HepG2 (cell line): ENCODE data around the gene NYAP2. TPM values are rescaled to one million over a fixed set of nuclear protein-coding genes. Genes with fewer than 3 reads are reported as not detected.

Source experiments
- ATAC-seq: fragments of 200-7000 bp; cut with Tn5 transposase; 3 replicates; pipeline ENCODE4 v1.9.1; 2020; ENCODE audit warnings: mild to moderate bottlenecking, moderate library complexity
- BruUV-seq: library from RNA; stranded (reverse); fragments of 400-500 nt; replicated peaks from 2 replicates; lab custom pipeline; 2021; lab: Mats Ljungman, UMichigan
- CTCF ChIA-PET: fragments of 300-600 bp; formaldehyde crosslinking; extraction: SDS; loops from one replicate; lab custom pipeline; 2021; ENCODE audit warnings: low total read pairs, inconsistent platforms, low intra/inter-chr PET ratio; lab: Yijun Ruan, JAX
- POLR2A ChIA-PET: fragments of 350-600 bp; sonication (Branson Sonifier 250); formaldehyde crosslinking; loops from one replicate; lab custom pipeline; 2020; ENCODE audit warnings: antibody characterized with exemption, inconsistent platforms; lab: Yijun Ruan, JAX
- DNase-seq: peaks from one replicate; pipeline ENCODE4 v3.0.0-alpha.2; 2015; ENCODE audit warnings: low spot score
- FAIRE-seq: peaks from 3 replicates; lab custom pipeline; 2011; peaks lifted over from hg19 to GRCh38; lab: Jason Lieb, UNC
- H2AFZ ChIP-seq: one replicate; pipeline ENCODE4 v1.6.1; 2011; ENCODE audit warnings: low read length, inconsistent platforms
- H3K27ac ChIP-seq: fragments of 300-600 bp; 3 replicates; pipeline ENCODE4 v1.8.0; 2011; ENCODE audit warnings: mixed run types, mild to moderate bottlenecking, mixed read lengths, low read length, inconsistent platforms; ENCODE audit not compliant: insufficient read depth; ENCODE audit errors: extremely low read length
- H3K27me3 ChIP-seq, 2 experiments: fragments of 200-600 bp in 1 of 2; 2 replicates in 1 of 2; 3 replicates in 1 of 2; pipeline versions ENCODE4 v1.6.0 to v1.8.0; 2011; ENCODE audit warnings: low read length in 2 of 2, mild to moderate bottlenecking in 2 of 2, moderate library complexity in 2 of 2, inconsistent platforms in 1 of 2; ENCODE audit not compliant: insufficient read depth in 2 of 2, control insufficient read depth in 1 of 2
- H3K36me3 ChIP-seq, 2 experiments: fragments of 200-600 bp in 1 of 2; replicated peaks in 1 of 2; 2 replicates in 1 of 2; 3 replicates in 1 of 2; pipeline versions ENCODE4 v1.5.1 to v1.8.0; 2011; ENCODE audit warnings: low read length in 2 of 2, inconsistent platforms in 1 of 2; ENCODE audit not compliant: insufficient read depth in 2 of 2, control insufficient read depth in 1 of 2
- H3K4me1 ChIP-seq: 2 replicates; pipeline ENCODE4 v1.5.1; 2012; ENCODE audit warnings: low read length, inconsistent platforms; ENCODE audit not compliant: insufficient read depth
- H3K4me2 ChIP-seq: 2 replicates; pipeline ENCODE4 v1.6.0; 2011; ENCODE audit warnings: low read depth, low read length, inconsistent platforms
- H3K4me3 ChIP-seq, 3 experiments: fragments of 200-600 bp in 1 of 3; sonication (generic), shearing (Covaris generic) in 1 of 3; replicated peaks in 1 of 3; 2 replicates each; pipeline ENCODE4 v1.5.1; 2011 to 2016; ENCODE audit warnings: low read length in 3 of 3, inconsistent platforms in 2 of 3, low read depth in 2 of 3, mild to moderate bottlenecking in 2 of 3, control low read depth in 1 of 3, mixed read lengths in 1 of 3; ENCODE audit not compliant: insufficient read depth in 1 of 3
- H3K79me2 ChIP-seq: one replicate; pipeline ENCODE4 v1.6.1; 2011; ENCODE audit warnings: low read length, inconsistent platforms; ENCODE audit not compliant: insufficient read depth
- H3K9ac ChIP-seq: 2 replicates; pipeline ENCODE4 v1.6.0; 2011; ENCODE audit warnings: mild to moderate bottlenecking, low read depth, low read length, inconsistent platforms; ENCODE audit not compliant: insufficient read depth
- H3K9me3 ChIP-seq: 2 replicates; pipeline ENCODE4 v1.5.1; 2012; ENCODE audit warnings: mild to moderate bottlenecking, low read length
- H4K20me1 ChIP-seq: 2 replicates; pipeline ENCODE4 v1.6.0; 2011; ENCODE audit warnings: inconsistent platforms, mild to moderate bottlenecking, low read length, moderate library complexity; ENCODE audit not compliant: insufficient read depth
- ATF7-NPFF ChIP-seq: sonication (generic); formaldehyde crosslinking; IDR thresholded peaks from 2 replicates; pipeline ENCODE4 v1.8.1; 2023; ENCODE audit warnings: mild to moderate bottlenecking, low read depth, missing genetic modification reagents, moderate library complexity
- CHD4 ChIP-seq: fragments of 200-600 bp; sonication (generic); IDR thresholded peaks from 2 replicates; pipeline ENCODE4 v1.7.0; 2017; ENCODE audit warnings: mild to moderate bottlenecking, low read length, borderline replicate concordance
- E2F5 ChIP-seq: sonication (generic); formaldehyde crosslinking; conservative IDR thresholded peaks from 2 replicates; pipeline ENCODE4 v1.4.0; 2020; ENCODE audit warnings: missing genetic modification reagents
- GFI1 ChIP-seq: sonication (generic); formaldehyde crosslinking; IDR thresholded peaks from 2 replicates; pipeline ENCODE4 v1.5.0; 2020; ENCODE audit warnings: missing genetic modification reagents, mild to moderate bottlenecking, borderline replicate concordance
- HMG20A ChIP-seq: IDR thresholded peaks from 2 replicates; pipeline ENCODE4 v1.6.1; 2016; ENCODE audit warnings: borderline replicate concordance
- HMGA1 ChIP-seq: sonication (generic); formaldehyde crosslinking; conservative IDR thresholded peaks from 2 replicates; pipeline ENCODE4 v1.4.0; 2020; ENCODE audit warnings: missing genetic modification reagents
- HNF4A ChIP-seq: sonication (generic); formaldehyde crosslinking; IDR thresholded peaks from 2 replicates; pipeline ENCODE4 v1.4.0; 2020; ENCODE audit warnings: missing genetic modification reagents
- HNF4G ChIP-seq, 2 experiments: sonication (generic) in 1 of 2; formaldehyde crosslinking in 1 of 2; IDR thresholded peaks; 2 replicates each; pipeline versions ENCODE4 v1.4.0 to v1.6.1; 2011 to 2020; ENCODE audit warnings: borderline replicate concordance in 2 of 2, low read depth in 2 of 2, mild to moderate bottlenecking in 2 of 2, low read length in 1 of 2, missing genetic modification reagents in 1 of 2, moderate library complexity in 1 of 2
- HOXA7 ChIP-seq: sonication (generic); formaldehyde crosslinking; IDR thresholded peaks from 2 replicates; pipeline ENCODE4 v1.8.1; 2022; ENCODE audit warnings: mild to moderate bottlenecking, missing genetic modification reagents, moderate library complexity
- KDM5B ChIP-seq: sonication (generic); formaldehyde crosslinking; IDR thresholded peaks from 2 replicates; pipeline ENCODE4 v1.4.0; 2020; ENCODE audit warnings: missing genetic modification reagents, mild to moderate bottlenecking, borderline replicate concordance
- MTA3 ChIP-seq: sonication (generic); formaldehyde crosslinking; IDR thresholded peaks from 2 replicates; pipeline ENCODE4 v1.4.0; 2020; ENCODE audit warnings: missing genetic modification reagents
- NFE2L2 ChIP-seq: fragments of 150-350 bp; IDR thresholded peaks from 2 replicates; pipeline ENCODE4 v1.6.1; 2014; ENCODE audit warnings: low read length
- NR0B2 ChIP-seq: sonication (generic); formaldehyde crosslinking; IDR thresholded peaks from 2 replicates; pipeline ENCODE4 v1.4.0; 2020; ENCODE audit warnings: mild to moderate bottlenecking, missing genetic modification reagents
- RFX5 ChIP-seq: IDR thresholded peaks from 2 replicates; pipeline ENCODE4 v1.6.1; 2011; ENCODE audit warnings: low read depth, low read length, improper control_type of control experiment
- RFXAP ChIP-seq: sonication (generic); formaldehyde crosslinking; IDR thresholded peaks from 2 replicates; pipeline ENCODE4 v1.4.0; 2020; ENCODE audit warnings: missing genetic modification reagents, borderline replicate concordance
- SP5 ChIP-seq: IDR thresholded peaks from 2 replicates; pipeline ENCODE4 v1.6.1; 2016; ENCODE audit warnings: low read depth, borderline replicate concordance
- SRSF1 ChIP-seq: fragments of 200-400 bp; formaldehyde crosslinking; optimal IDR thresholded peaks from 2 replicates; pipeline ENCODE3; 2017; ENCODE audit warnings: mild to moderate bottlenecking, low read depth, low read length, moderate library complexity
- ZFP1 ChIP-seq: IDR thresholded peaks from 2 replicates; pipeline ENCODE4 v1.6.1; 2016
- ZNF558 ChIP-seq: sonication (generic); formaldehyde crosslinking; IDR thresholded peaks from 2 replicates; pipeline ENCODE4 v1.9.0; 2022; ENCODE audit warnings: mild to moderate bottlenecking, missing genetic modification reagents, borderline replicate concordance
- ZNF678 ChIP-seq: sonication (generic); formaldehyde crosslinking; IDR thresholded peaks from 2 replicates; pipeline ENCODE4 v1.4.0; 2020; ENCODE audit warnings: mild to moderate bottlenecking, missing genetic modification reagents
- WGBS: methylation state at CpG from one replicate; pipeline ENCODE4 v1.1.6; 2017; ENCODE audit warnings: low lambda C conversion rate; 5-methylcytosine and 5-hydroxymethylcytosine counted together
- in situ Hi-C: cut with HindIII; loops from 2 replicates; pipeline ENCODE4 v1.10.0; 2017; ENCODE audit warnings: low pct_unique_long_range_greater_than_20kb; ENCODE audit not compliant: extremely low pct_ligation_motif_present
- intact Hi-C: fragments of 100-400 bp; cut with micrococcal nuclease; formaldehyde crosslinking; loops from one replicate; pipeline ENCODE4 v1.10.0; 2022; ENCODE audit not compliant: unreplicated experiment
- polyA plus RNA-seq, 8 experiments: library from polyadenylated mRNA; depleted of rRNA in 3 of 8; stranded (reverse) in 7 of 8; unstranded in 1 of 8; fragments of >200 nt; fragmentation: Illumina TruSeq in 4 of 8; extraction: Trizol in 4 of 8; gene quantifications; 2 replicates each; pipeline versions ENCODE4 v1.2.1 to v1.2.3, GENCODE V29; 2011 to 2016; ENCODE audit warnings: low read depth in 4 of 8, missing spikeins in 1 of 8, mixed read lengths in 1 of 8; ENCODE audit not compliant: insufficient read depth in 1 of 8
- total RNA-seq, 5 experiments: library from RNA; depleted of rRNA; stranded (reverse); fragments of >200 nt; fragmentation: Illumina TruSeq; extraction: Trizol; gene quantifications; 2 replicates each; pipeline ENCODE4 v1.2.3, GENCODE V29; 2016; ENCODE audit warnings: low read depth in 1 of 5

The NYAP2 gene
- total and polyA plus RNA-seq, 2 of the 13 experiments (the other 11 are each of a cell fraction or from before 2014, with no cell fraction given), result not detected

GRCh38 chr2:225582355-225583116 lies 183.0 kb downstream of the NYAP2 start:
- Histone ChIP-seq H3K27me3 (no peaks in the 10 kb centered on the region), H2AFZ (no peak overlapping the region), H3K9ac (no peak overlapping the region), H4K20me1 (no peaks in the 10 kb centered on the region), H3K9me3 (no peaks in the 10 kb centered on the region), H3K36me3 (no peaks in the 10 kb centered on the region), H3K4me2 (no peak overlapping the region), H3K79me2 (no peaks in the 10 kb centered on the region), H3K27ac (no peak overlapping the region), H3K4me1 (no peaks in the 10 kb centered on the region), H3K4me3 (no peak overlapping the region)
- WGBS, result 52% methylated on average over 49 of the region's 49 CpGs
- intact Hi-C loops (no loop called here), in situ Hi-C loops (no loop called here)
- ATAC-seq (no peak), FAIRE-seq (no peak), DNase-seq (no peak)
- TF ChIP-seq RFXAP (no peak), HNF4A (CRISPR knock-in tag) (no peak), ZNF558 (CRISPR knock-in tag) (no peak), SRSF1 (no peak), NFE2L2 (no peak), NR0B2 (no peak), RFX5 (no peak), ZNF678 (CRISPR knock-in tag) (no peak)
- POLR2A ChIA-PET, result no interaction called here
- BruUV-seq, result no TSS peak
- CTCF ChIA-PET, result no interaction called here

GRCh38 chr2:225584796-225585195 lies 185.3 kb downstream of the NYAP2 start:
- H3K4me3 ChIP-seq, result no peak overlapping the region
- in situ Hi-C loops, result no loop called here
- no peak overlapping the region for H3K4me2 ChIP-seq
- FAIRE-seq (no peak), ATAC-seq (no peak), DNase-seq (no peak)
- H3K27ac ChIP-seq, result no peak overlapping the region
- no peaks in the 10 kb centered on the region for H3K4me1 ChIP-seq
- no peak overlapping the region for H3K9ac ChIP-seq
- H3K9me3 ChIP-seq, result no peaks in the 10 kb centered on the region
- H3K36me3 ChIP-seq, result no peaks in the 10 kb centered on the region
- intact Hi-C loops, result no loop called here
- ChIA-PET POLR2A (no interaction called here), CTCF (no interaction called here)
- BruUV-seq, result no TSS peak
- H4K20me1 ChIP-seq, result no peaks in the 10 kb centered on the region
- no peaks in the 10 kb centered on the region for H3K27me3 ChIP-seq
- no peak overlapping the region for H2AFZ ChIP-seq
- H3K79me2 ChIP-seq, result no peaks in the 10 kb centered on the region
- TF ChIP-seq ATF7-NPFF (CRISPR knock-in tag) (no peak), E2F5 (CRISPR knock-in tag) (no peak), HMGA1 (CRISPR knock-in tag) (no peak), HOXA7 (CRISPR knock-in tag) (no peak), SP5 (CRISPR knock-in tag) (no peak), GFI1 (no peak), CHD4 (no peak), MTA3 (CRISPR knock-in tag) (no peak), HMG20A (no peak), RFXAP (no peak), HNF4G (IDR thresholded peaks at IDR 0.05; ENCODE audit: borderline replicate concordance, low read depth, low read length) (no peak), HNF4G (CRISPR knock-in tag; IDR thresholded peaks at IDR 0.05; ENCODE audit: borderline replicate concordance, low read depth) (no peak), KDM5B (no peak), ZFP1 (CRISPR knock-in tag) (no peak)
